ENCODE measurements around the gene YJU2.

The YJU2 gene

GRCh38 chr19:4278419-4279266, 31.8 kb downstream of the YJU2 start, which contains the start of gene SHD:
SHD (plus strand) TSS chr19:4279266; CDS start chr19:4280064, 798 bp downstream.
- no peak within 1 kb of the TSS for H3K4me3 ChIP-seq (ENCODE audit: low read length)
- H3K4me2 ChIP-seq (ENCODE audit: low read length), result no peak within 1 kb of the TSS
- TF ChIP-seq CTCF (IDR thresholded peaks at IDR 0.05; ENCODE audit: low read depth, low read length, poor library complexity, severe bottlenecking), result no peak
- no peak for TF ChIP-seq EZH2phosphoT487 (IDR thresholded peaks at IDR 0.05; ENCODE audit: borderline replicate concordance, low read length)

GRCh38 chr19:4279267-4279529, 32.3 kb downstream of the YJU2 start:
- Histone ChIP-seq H4K20me1 (ENCODE audit: control insufficient read depth, insufficient read depth, low read depth, low read length) (no peaks in the 10 kb centered on the region), H3K36me3 (ENCODE audit: control insufficient read depth, low read length) (no peaks in the 10 kb centered on the region), H3K9me2 (replicated peaks; ENCODE audit: control insufficient read depth, low read length) (no peaks in the 10 kb centered on the region), H3K4me1 (ENCODE audit: control insufficient read depth, low read length) (no peaks in the 10 kb centered on the region), H3K4me2 (ENCODE audit: low read length) (no peak overlapping the region), H3K27ac (ENCODE audit: low read depth, low read length) (no peak overlapping the region), H3K79me2 (ENCODE audit: control insufficient read depth, low read length) (no peaks in the 10 kb centered on the region), H3F3A (ENCODE audit: control insufficient read depth, insufficient read depth) (no peaks in the 10 kb centered on the region), H3K27me3 (ENCODE audit: control insufficient read depth, low read length) (peaks cover 4% of the 10 kb centered on the region; the same call in 1 of the 2 replicates), H3K4me3 (ENCODE audit: low read length) (no peak overlapping the region), H3K9me3 (ENCODE audit: control insufficient read depth, insufficient read depth, low read length) (no peaks in the 10 kb centered on the region)
- TF ChIP-seq CTCF (IDR thresholded peaks at IDR 0.05; ENCODE audit: low read depth, low read length, poor library complexity, severe bottlenecking) (no peak), EZH2phosphoT487 (IDR thresholded peaks at IDR 0.05; ENCODE audit: borderline replicate concordance, low read length) (no peak)

More at GRCh38 chr19:4278419-4279266, 31.8 kb downstream of the YJU2 start, which contains the start of gene SHD:
- no peaks in the 10 kb centered on the region for H3K36me3 ChIP-seq (ENCODE audit: control insufficient read depth, low read length)
- no peaks in the 10 kb centered on the region for H3F3A ChIP-seq (ENCODE audit: control insufficient read depth, insufficient read depth)
- H3K27me3 ChIP-seq (ENCODE audit: control insufficient read depth, low read length), result peaks cover 4% of the 10 kb centered on the region; the same call in 1 of the 2 replicates
- no peaks in the 10 kb centered on the region for H4K20me1 ChIP-seq (ENCODE audit: control insufficient read depth, insufficient read depth, low read depth, low read length)
- H3K27ac ChIP-seq (ENCODE audit: low read depth, low read length), result no peak within 1 kb of the TSS
- H3K79me2 ChIP-seq (ENCODE audit: control insufficient read depth, low read length), result no peaks in the 10 kb centered on the region
- H3K9me2 ChIP-seq (replicated peaks; ENCODE audit: control insufficient read depth, low read length), result no peaks in the 10 kb centered on the region
- no peaks in the 10 kb centered on the region for H3K9me3 ChIP-seq (ENCODE audit: control insufficient read depth, insufficient read depth, low read length)
- no peaks in the 10 kb centered on the region for H3K4me1 ChIP-seq (ENCODE audit: control insufficient read depth, low read length)

GRCh38 chr19:4279530-4280422, 32.9 kb downstream of the YJU2 start:
- Histone ChIP-seq H3F3A (ENCODE audit: control insufficient read depth, insufficient read depth) (no peaks in the 10 kb centered on the region), H3K27ac (ENCODE audit: low read depth, low read length) (no peak overlapping the region), H3K27me3 (ENCODE audit: control insufficient read depth, low read length) (peaks cover 4% of the 10 kb centered on the region; the same call in 1 of the 2 replicates), H3K9me2 (replicated peaks; ENCODE audit: control insufficient read depth, low read length) (no peaks in the 10 kb centered on the region), H3K4me2 (ENCODE audit: low read length) (no peak overlapping the region), H3K4me3 (ENCODE audit: low read length) (no peak overlapping the region), H3K9me3 (ENCODE audit: control insufficient read depth, insufficient read depth, low read length) (no peaks in the 10 kb centered on the region), H4K20me1 (ENCODE audit: control insufficient read depth, insufficient read depth, low read depth, low read length) (no peaks in the 10 kb centered on the region), H3K36me3 (ENCODE audit: control insufficient read depth, low read length) (no peaks in the 10 kb centered on the region), H3K4me1 (ENCODE audit: control insufficient read depth, low read length) (no peaks in the 10 kb centered on the region), H3K79me2 (ENCODE audit: control insufficient read depth, low read length) (no peaks in the 10 kb centered on the region)
- no peak for TF ChIP-seq EZH2phosphoT487 (IDR thresholded peaks at IDR 0.05; ENCODE audit: borderline replicate concordance, low read length)
- TF ChIP-seq CTCF (IDR thresholded peaks at IDR 0.05; ENCODE audit: low read depth, low read length, poor library complexity, severe bottlenecking), result no peak

Measured in DOHH2 (cell line).